Upper lobe of left lung (tissue), 6 donors: ENCODE data around the gene PRKCA. TPM values are rescaled to one million over a fixed set of nuclear protein-coding genes. Genes with fewer than 3 reads are reported as not detected.
A peak's percentile ranks its signal among the peaks of the same experiment; 100 is the strongest.

ENCODE experiments used
- ATAC-seq, 2 donors: fragments of 200-7000 bp; cut with Tn5 transposase; one replicate each; pipeline ENCODE4 v1.9.1; 2022; ENCODE audit warnings: mild to moderate bottlenecking in 2 of 2, moderate library complexity in 2 of 2; ENCODE audit not compliant: low FRiP score in 2 of 2
- DNase-seq, 2 donors: peaks; one replicate each; pipeline ENCODE4 v3.0.0-alpha.2; 2019 to 2020
- H3K27ac ChIP-seq, 4 donors: fragments of 200-600 bp; sonication (generic); one replicate each; pipeline ENCODE4 v1.5.1; 2016 to 2019
- H3K27me3 ChIP-seq, 4 donors: fragments of 200-600 bp; sonication (generic); one replicate each; pipeline ENCODE4 v1.5.1; 2017 to 2019
- H3K36me3 ChIP-seq, 4 donors: fragments of 200-600 bp; sonication (generic); one replicate each; pipeline ENCODE4 v1.5.1; 2016 to 2019
- H3K4me1 ChIP-seq, 4 donors: fragments of 200-600 bp; sonication (generic); one replicate each; pipeline ENCODE4 v1.5.1; 2018 to 2019
- H3K4me3 ChIP-seq, 4 donors: fragments of 200-600 bp; sonication (generic); one replicate each; pipeline ENCODE4 v1.5.1; 2017 to 2019; ENCODE audit warnings: mild to moderate bottlenecking in 2 of 4, moderate library complexity in 1 of 4
- H3K9me3 ChIP-seq, 4 donors: fragments of 200-600 bp; sonication (generic); one replicate each; pipeline ENCODE4 v1.5.1; 2018 to 2019
- EP300 ChIP-seq, 4 donors: sonication (generic); formaldehyde crosslinking; IDR thresholded peaks; one replicate each; pipeline ENCODE4 v1.5.1; 2017; ENCODE audit warnings: antibody characterized with exemption in 4 of 4, control low read depth in 2 of 4
- POLR2A ChIP-seq, 4 donors: fragments of 450-650 bp; IDR thresholded peaks; one replicate each; pipeline ENCODE4 v1.5.1; 2016 to 2017; ENCODE audit warnings: antibody characterized with exemption in 4 of 4, mild to moderate bottlenecking in 2 of 4
- POLR2AphosphoS5 ChIP-seq, 2 donors: sonication (generic); formaldehyde crosslinking; IDR thresholded peaks; one replicate each; pipeline ENCODE4 v1.5.1; 2017; ENCODE audit warnings: antibody characterized with exemption in 2 of 2
- WGBS, 2 donors: methylation state at CpG; one replicate each; pipeline ENCODE4 v1.1.5; 2017 to 2018; 5-methylcytosine and 5-hydroxymethylcytosine counted together
- total RNA-seq, 6 donors: library from RNA; depleted of rRNA in 4 of 6; stranded (reverse); fragments of >200 nt in 4 of 6; gene quantifications; one replicate each; pipeline versions ENCODE4 v1.1.0 to v1.2.1, GENCODE V29; 2016 to 2021
- TF ChIP-seq, protein P1 (sequence below), 6 experiments: fragments of 450-650 bp in 4 of 6; fragments of 200-600 bp in 2 of 6; sonication (generic) in 2 of 6; IDR thresholded peaks; one replicate each; pipeline ENCODE4 v1.5.1; 2016 to 2019; ENCODE audit warnings: antibody characterized with exemption in 6 of 6
- donor health status: DM: no; HTN: no; CAD: no; lungs with moderate emphysema.
- donor health status: DM: no; HTN: yes; CAD: no; lungs with severe emphysema.

Gene PRKCA
- total RNA-seq, 6 donors from 2014 or later = 10.9 to 29.3 (median 18.0) TPM

DNA sequence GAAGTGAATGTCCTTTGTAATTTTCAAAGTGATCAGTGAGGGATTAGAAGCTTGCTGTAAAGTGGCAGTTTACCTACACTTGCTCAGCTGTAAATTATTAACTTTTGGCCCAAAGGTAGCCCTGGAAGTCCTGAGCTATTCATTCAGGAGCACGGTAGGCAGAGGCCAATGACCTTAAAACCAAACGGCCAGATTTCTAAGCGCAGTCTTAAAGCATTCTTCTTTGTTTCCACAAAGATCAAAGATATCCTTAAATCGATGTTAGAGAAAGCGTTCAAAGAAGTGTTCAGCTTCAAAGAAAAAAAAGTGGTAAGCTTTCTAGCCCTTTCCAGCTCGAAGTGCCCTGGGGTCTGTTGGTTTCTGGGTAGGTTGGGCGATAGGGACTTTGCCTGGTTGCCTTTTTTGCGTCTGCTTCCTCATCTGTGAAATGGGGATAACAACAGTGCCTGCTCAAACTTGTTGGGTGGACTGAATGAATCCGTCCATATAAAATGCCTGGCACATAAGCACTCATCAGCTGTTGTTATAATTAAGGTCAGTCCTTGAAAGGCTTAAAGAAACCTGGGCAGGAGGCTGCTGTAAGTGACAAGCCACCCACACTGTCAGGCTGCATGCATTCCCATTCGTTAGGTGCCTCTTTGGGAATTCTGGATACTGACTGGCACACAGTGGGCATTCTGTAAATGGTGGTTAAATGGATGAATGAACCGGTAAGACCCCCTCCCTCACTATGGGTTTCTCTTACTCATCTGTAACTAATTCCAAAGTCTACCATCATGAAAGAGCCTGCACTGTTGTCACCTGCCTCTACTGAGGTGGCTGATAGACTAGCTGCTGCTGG is 113.2 kb downstream of the PRKCA start:
- Histone ChIP-seq H3K9me3 (no peaks in the 10 kb centered on the region), H3K27ac (no peak overlapping the region), H3K36me3 (no peaks in the 10 kb centered on the region), H3K4me1 (no peaks in the 10 kb centered on the region), H3K4me3 (no peak overlapping the region), H3K27me3 (no peaks in the 10 kb centered on the region)
- ATAC-seq (no peak), DNase-seq (no peak)
- 58 to 68% methylated on average over 9 to 11 of the region's 11 CpGs for WGBS, 2 donors
- TF ChIP-seq EP300 (IDR thresholded peaks at IDR 0.05) = no peak
- TF ChIP-seq POLR2A (IDR thresholded peaks at IDR 0.05) = no peak
- TF ChIP-seq, protein P1, sequence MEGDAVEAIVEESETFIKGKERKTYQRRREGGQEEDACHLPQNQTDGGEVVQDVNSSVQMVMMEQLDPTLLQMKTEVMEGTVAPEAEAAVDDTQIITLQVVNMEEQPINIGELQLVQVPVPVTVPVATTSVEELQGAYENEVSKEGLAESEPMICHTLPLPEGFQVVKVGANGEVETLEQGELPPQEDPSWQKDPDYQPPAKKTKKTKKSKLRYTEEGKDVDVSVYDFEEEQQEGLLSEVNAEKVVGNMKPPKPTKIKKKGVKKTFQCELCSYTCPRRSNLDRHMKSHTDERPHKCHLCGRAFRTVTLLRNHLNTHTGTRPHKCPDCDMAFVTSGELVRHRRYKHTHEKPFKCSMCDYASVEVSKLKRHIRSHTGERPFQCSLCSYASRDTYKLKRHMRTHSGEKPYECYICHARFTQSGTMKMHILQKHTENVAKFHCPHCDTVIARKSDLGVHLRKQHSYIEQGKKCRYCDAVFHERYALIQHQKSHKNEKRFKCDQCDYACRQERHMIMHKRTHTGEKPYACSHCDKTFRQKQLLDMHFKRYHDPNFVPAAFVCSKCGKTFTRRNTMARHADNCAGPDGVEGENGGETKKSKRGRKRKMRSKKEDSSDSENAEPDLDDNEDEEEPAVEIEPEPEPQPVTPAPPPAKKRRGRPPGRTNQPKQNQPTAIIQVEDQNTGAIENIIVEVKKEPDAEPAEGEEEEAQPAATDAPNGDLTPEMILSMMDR (IDR thresholded peaks at IDR 0.05) = no peak
- TF ChIP-seq POLR2AphosphoS5 (IDR thresholded peaks at IDR 0.05) = no peak

DNA sequence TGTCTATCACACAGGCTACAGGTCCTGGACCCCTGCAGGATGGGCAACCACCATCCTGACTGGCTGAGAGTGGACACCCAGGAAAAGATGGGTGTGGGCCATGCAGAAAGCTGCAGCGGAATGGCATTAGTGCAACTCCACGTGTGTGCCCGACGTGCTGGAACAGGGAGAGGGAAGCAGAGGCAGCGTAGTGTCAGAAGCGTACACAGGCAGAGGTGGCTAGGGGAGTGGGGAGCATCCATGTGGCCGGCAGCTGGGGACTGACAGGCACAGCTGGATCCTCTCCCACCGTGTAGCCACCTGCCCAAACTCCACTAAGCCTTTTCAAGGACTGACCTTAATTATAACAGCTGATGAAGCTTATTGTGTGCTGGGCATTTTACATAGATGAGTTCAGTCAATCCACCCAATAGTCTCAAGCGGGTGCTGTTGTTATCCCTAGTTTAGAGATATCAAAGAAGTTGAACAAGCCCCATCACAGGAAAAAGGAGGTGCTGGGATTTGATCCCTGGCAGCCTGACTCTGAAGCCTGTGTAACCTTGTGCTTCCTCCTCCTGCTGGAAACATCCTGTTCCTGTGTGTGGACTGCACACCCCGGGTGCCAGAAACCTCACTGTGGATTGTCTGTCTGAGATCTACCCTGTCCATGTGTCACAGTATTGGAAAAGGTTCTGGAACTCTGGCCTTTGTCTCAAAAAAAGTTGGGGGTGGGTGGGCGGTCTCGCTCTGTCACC is 114.0 kb downstream of the PRKCA start:
- no peaks in the 10 kb centered on the region for H3K4me1 ChIP-seq
- ATAC-seq (no peak), DNase-seq (no peak)
- TF ChIP-seq POLR2AphosphoS5 (IDR thresholded peaks at IDR 0.05) (no peak), POLR2A (IDR thresholded peaks at IDR 0.05) (no peak), EP300 (IDR thresholded peaks at IDR 0.05) (no peak)
- TF ChIP-seq, protein P1 (IDR thresholded peaks at IDR 0.05) = no peak
- no peaks in the 10 kb centered on the region for H3K9me3 ChIP-seq
- H3K36me3 ChIP-seq = no peaks in the 10 kb centered on the region
- no peaks in the 10 kb centered on the region for H3K27me3 ChIP-seq
- no peak overlapping the region for H3K4me3 ChIP-seq
- no peak overlapping the region for H3K27ac ChIP-seq
- WGBS, 2 donors = 85 to 88% methylated on average over 12 of the region's 12 CpGs

DNA sequence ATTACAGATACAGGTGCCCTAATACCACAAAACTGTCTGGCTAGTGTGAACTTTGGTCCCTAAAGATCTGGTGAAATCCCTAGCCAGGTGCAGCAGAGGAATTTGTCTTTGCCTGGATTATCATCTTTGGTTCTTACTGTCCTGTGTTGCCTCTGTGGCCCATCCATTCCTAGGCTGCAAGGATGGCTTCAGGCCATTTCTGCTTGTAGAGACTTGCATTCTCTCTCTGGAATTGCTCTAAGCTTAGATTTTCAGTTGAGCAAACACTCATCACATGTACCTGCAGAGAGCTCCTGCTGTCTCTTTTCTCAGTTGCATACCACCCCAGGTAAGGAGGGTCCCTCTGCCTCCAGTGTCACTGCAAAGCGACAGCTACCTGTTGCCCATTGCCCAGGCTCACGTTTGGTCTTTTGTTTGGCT is 114.9 kb downstream of the PRKCA start:
- Histone ChIP-seq H3K27me3 (no peaks in the 10 kb centered on the region), H3K9me3 (no peaks in the 10 kb centered on the region), H3K36me3 (no peaks in the 10 kb centered on the region), H3K27ac (no peak overlapping the region), H3K4me1 (no peaks in the 10 kb centered on the region), H3K4me3 (no peak overlapping the region)
- TF ChIP-seq POLR2A (IDR thresholded peaks at IDR 0.05) (no peak), POLR2AphosphoS5 (IDR thresholded peaks at IDR 0.05) (no peak), EP300 (IDR thresholded peaks at IDR 0.05) (no peak)
- TF ChIP-seq, protein P1 (IDR thresholded peaks at IDR 0.05) = no peak
- WGBS, 2 donors = 79 to 80% methylated on average over 2 of the region's 2 CpGs
- ATAC-seq (no peak), DNase-seq (no peak)

- Histone ChIP-seq H3K9me3 (no peaks in the 10 kb centered on the region), H3K27ac (peak overlapping the region in 1 of 4 donors; percentile 8), H3K27me3 (no peaks in the 10 kb centered on the region), H3K4me3 (no peak overlapping the region), H3K36me3 (no peaks in the 10 kb centered on the region), H3K4me1 (no peaks in the 10 kb centered on the region)
- no peak for TF ChIP-seq EP300 (IDR thresholded peaks at IDR 0.05)
- TF ChIP-seq, protein P1 (IDR thresholded peaks at IDR 0.05) = no peak
- no peak for TF ChIP-seq POLR2A (IDR thresholded peaks at IDR 0.05)
- no peak for TF ChIP-seq POLR2AphosphoS5 (IDR thresholded peaks at IDR 0.05)
- DNase-seq (no peak), ATAC-seq (peak in 1 of 2 donors; percentile 76)
- 70 to 71% methylated on average over 3 of the region's 3 CpGs for WGBS, 2 donors
These were observed 118.6 kb downstream of the PRKCA start for GRCh38 chr17:66420961-66421371.
